ENCODE data around the gene DYRK2. TPM values are rescaled to one million over a fixed set of nuclear protein-coding genes. Genes with fewer than 3 reads are reported as not detected.
A peak's percentile ranks its signal among the peaks of the same experiment; 100 is the strongest.

DYRK2 gene
- total RNA-seq, 2 experiments from 2014 or later = 28.8 to 33.7 TPM

DNA sequence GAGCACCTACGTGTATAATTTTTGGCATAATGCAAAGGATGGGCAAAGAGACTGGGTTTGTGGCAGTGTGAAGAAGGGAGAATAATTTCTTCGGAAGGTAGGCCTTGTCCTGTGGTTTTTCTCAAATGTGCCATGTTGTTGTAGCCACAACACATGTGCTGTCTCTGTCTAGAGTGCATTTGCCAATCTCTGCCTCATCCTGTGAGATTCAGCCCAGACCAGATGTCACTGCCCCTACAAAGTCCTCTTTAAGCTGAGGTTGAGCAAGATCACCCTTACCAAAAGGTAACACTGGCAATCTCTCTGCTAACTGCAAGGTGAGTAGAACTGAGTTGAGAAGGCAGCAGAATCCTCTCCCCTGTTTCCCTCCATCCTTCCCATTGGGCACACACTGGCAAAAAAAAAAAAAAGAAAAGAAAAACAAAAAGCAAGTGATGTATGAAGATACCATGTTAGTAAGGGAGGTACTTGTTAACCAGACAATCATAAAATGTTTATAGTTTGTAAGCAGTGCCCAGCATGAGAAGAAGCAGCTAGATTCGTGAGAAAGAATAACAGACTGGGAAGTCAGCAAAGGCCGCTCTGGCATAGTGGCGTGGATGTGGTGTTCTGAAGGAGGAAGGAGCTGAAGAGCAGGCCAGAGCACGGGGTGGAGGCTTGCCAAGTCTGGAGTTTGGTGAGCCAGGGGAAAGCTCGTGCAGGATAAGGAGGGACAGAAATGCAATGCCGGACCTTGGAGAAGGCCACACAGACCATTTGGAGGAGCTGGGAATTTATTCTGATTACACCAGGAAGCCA is 18.9 kb downstream of the DYRK2 start:
- intact Hi-C loops (cut with micrococcal nuclease) = no loop called here
- H3K27me3 Mint-ChIP-seq = no peaks in the 10 kb centered on the region
- ChIA-PET POLR2A (interaction anchor here (0.7 kb wide), 1 partner anchor 8 kb away, joined by 3 read pairs; no protein-coding TSS in a partner anchor), CTCF (interaction anchor here (0.7 to 1.9 kb wide), 2 partner anchors 10 to 453 kb away, joined by 3 to 5 read pairs; no protein-coding TSS in a partner anchor)
- peaks cover 5% of the 10 kb centered on the region for H3K9me3 Mint-ChIP-seq
- peaks cover 32% of the 10 kb centered on the region for H3K36me3 Mint-ChIP-seq (ENCODE audit: low read depth)
- DNase-seq (no peak), ATAC-seq (no peak)
- TF ChIP-seq, protein P1, sequence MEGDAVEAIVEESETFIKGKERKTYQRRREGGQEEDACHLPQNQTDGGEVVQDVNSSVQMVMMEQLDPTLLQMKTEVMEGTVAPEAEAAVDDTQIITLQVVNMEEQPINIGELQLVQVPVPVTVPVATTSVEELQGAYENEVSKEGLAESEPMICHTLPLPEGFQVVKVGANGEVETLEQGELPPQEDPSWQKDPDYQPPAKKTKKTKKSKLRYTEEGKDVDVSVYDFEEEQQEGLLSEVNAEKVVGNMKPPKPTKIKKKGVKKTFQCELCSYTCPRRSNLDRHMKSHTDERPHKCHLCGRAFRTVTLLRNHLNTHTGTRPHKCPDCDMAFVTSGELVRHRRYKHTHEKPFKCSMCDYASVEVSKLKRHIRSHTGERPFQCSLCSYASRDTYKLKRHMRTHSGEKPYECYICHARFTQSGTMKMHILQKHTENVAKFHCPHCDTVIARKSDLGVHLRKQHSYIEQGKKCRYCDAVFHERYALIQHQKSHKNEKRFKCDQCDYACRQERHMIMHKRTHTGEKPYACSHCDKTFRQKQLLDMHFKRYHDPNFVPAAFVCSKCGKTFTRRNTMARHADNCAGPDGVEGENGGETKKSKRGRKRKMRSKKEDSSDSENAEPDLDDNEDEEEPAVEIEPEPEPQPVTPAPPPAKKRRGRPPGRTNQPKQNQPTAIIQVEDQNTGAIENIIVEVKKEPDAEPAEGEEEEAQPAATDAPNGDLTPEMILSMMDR (IDR thresholded peaks at IDR 0.05) = no peak
- peak overlapping the region; percentile 47 for H3K27ac Mint-ChIP-seq
- H3K4me3 Mint-ChIP-seq = no peak overlapping the region
- H3K4me1 Mint-ChIP-seq (ENCODE audit: low read depth) = peaks cover 61% of the 10 kb centered on the region

DNA sequence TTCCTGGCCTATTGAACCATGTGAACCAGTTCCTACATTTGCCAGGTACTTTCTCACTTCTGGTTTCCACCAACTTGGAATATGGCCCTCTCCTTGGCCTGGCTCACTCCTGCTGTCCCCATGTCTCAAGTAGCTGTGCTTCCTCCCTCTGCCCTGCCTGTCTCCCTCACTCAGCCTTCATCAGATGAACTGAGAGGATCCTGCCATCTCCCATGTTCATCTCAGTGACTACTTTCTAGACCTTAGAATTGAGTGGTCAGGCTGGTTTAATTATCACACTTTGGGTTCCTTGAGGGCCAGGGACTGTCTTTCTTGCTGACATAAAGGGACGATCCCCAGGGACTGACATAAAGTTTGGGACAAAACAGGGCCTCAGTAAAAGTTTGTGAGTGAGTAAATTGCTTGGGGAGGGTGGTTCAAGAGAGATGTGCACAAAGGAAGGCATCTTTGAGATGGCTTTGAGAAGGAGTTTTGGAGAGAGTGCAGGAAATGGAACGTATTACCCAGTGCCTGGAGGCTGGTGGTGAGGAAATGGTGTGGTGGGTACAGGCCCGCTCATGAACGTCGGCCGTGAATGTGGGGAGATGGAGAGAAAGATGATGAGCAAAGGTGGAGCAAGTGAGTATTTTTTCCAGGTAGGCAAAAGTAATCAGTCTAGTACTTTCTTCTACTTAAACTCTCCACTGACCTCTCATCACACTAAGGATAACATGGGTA is 20.8 kb downstream of the DYRK2 start:
- POLR2A ChIA-PET = no interaction called here
- peaks cover 47% of the 10 kb centered on the region for H3K36me3 Mint-ChIP-seq (ENCODE audit: low read depth)
- peaks cover 22% of the 10 kb centered on the region for H3K9me3 Mint-ChIP-seq
- no peaks in the 10 kb centered on the region for H3K27me3 Mint-ChIP-seq
- intact Hi-C loops (cut with micrococcal nuclease) = no loop called here
- CTCF ChIA-PET = no interaction called here
- peaks cover 43% of the 10 kb centered on the region for H3K4me1 Mint-ChIP-seq (ENCODE audit: low read depth)
- ATAC-seq = peak; percentile 72
- TF ChIP-seq, protein P1 (IDR thresholded peaks at IDR 0.05) = no peak
- no peak overlapping the region for H3K4me3 Mint-ChIP-seq
- peak; percentile 33 for DNase-seq
- peak overlapping the region; percentile 46 for H3K27ac Mint-ChIP-seq

- DNase-seq (no peak), ATAC-seq (no peak)
- intact Hi-C loops (cut with micrococcal nuclease) = no loop called here
- CTCF ChIA-PET = no interaction called here
- POLR2A ChIA-PET = no interaction called here
- TF ChIP-seq, protein P1 (IDR thresholded peaks at IDR 0.05) = no peak
- no peaks in the 10 kb centered on the region for H3K27me3 Mint-ChIP-seq
- H3K4me3 Mint-ChIP-seq = no peak overlapping the region
- peaks cover 50% of the 10 kb centered on the region for H3K36me3 Mint-ChIP-seq (ENCODE audit: low read depth)
- H3K9me3 Mint-ChIP-seq = peaks cover 22% of the 10 kb centered on the region
- H3K4me1 Mint-ChIP-seq (ENCODE audit: low read depth) = peaks cover 39% of the 10 kb centered on the region
- H3K27ac Mint-ChIP-seq = peak overlapping the region; percentile 46
Measured at GRCh38 chr12:67669934-67670631, 21.5 kb downstream of the DYRK2 start.

- H3K36me3 Mint-ChIP-seq (ENCODE audit: low read depth) = peaks cover 45% of the 10 kb centered on the region
- no peak for ATAC-seq
- intact Hi-C loops (cut with micrococcal nuclease) = no loop called here
- DNase-seq = no peak
- CTCF ChIA-PET = no interaction called here
- peaks cover 22% of the 10 kb centered on the region for H3K9me3 Mint-ChIP-seq
- no peak overlapping the region for H3K4me3 Mint-ChIP-seq
- POLR2A ChIA-PET = interaction anchor here (0.8 kb wide), 1 partner anchor 16 kb away, joined by 3 read pairs; no protein-coding TSS in a partner anchor
- H3K27me3 Mint-ChIP-seq = no peaks in the 10 kb centered on the region
- H3K27ac Mint-ChIP-seq = no peak overlapping the region
- peaks cover 31% of the 10 kb centered on the region for H3K4me1 Mint-ChIP-seq (ENCODE audit: low read depth)
- TF ChIP-seq, protein P1 (IDR thresholded peaks at IDR 0.05) = no peak
Measured at GRCh38 chr12:67671419-67671818, 22.9 kb downstream of the DYRK2 start.
